PFSK-1 (cell line): ENCODE measurements around the gene GRIN2A.

Experiments
- SIN3A ChIP-seq: IDR thresholded peaks from 2 replicates; pipeline ENCODE4 v1.6.1; 2012; ENCODE audit warnings: mild to moderate bottlenecking, low read length, moderate library complexity, borderline replicate concordance; ENCODE audit not compliant: insufficient read depth
- TF ChIP-seq, protein P1 (sequence below), 2 experiments: IDR thresholded peaks; 2 replicates each; pipeline versions ENCODE4 v1.6.1 to v1.8.0; 2011 to 2012; ENCODE audit warnings: low read depth in 2 of 2, low read length in 2 of 2, control low read depth in 1 of 2, inconsistent platforms in 1 of 2, mild to moderate bottlenecking in 1 of 2, moderate library complexity in 1 of 2; ENCODE audit not compliant: insufficient read depth in 1 of 2

DNA sequence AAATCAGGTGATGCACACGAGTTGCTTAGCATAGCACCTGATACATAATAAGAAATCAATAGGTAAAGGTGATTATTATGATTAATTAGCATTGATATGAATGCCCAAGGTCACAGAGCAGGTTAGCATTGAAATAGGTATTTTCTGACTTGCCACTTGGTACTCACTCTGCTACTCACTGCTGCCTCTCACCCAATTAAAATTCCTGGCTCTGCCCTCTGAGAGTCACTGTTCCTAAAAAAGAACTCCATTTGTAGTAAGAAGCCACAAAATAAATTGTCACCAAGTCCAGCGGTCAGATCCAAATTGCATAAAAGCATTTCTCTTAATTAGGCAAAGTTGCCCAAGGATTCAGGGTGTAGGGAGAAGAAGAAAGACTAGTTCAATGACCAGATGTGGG, 8.9 kb upstream of the GRIN2A start:
- no peak for TF ChIP-seq SIN3A
- TF ChIP-seq, protein P1, sequence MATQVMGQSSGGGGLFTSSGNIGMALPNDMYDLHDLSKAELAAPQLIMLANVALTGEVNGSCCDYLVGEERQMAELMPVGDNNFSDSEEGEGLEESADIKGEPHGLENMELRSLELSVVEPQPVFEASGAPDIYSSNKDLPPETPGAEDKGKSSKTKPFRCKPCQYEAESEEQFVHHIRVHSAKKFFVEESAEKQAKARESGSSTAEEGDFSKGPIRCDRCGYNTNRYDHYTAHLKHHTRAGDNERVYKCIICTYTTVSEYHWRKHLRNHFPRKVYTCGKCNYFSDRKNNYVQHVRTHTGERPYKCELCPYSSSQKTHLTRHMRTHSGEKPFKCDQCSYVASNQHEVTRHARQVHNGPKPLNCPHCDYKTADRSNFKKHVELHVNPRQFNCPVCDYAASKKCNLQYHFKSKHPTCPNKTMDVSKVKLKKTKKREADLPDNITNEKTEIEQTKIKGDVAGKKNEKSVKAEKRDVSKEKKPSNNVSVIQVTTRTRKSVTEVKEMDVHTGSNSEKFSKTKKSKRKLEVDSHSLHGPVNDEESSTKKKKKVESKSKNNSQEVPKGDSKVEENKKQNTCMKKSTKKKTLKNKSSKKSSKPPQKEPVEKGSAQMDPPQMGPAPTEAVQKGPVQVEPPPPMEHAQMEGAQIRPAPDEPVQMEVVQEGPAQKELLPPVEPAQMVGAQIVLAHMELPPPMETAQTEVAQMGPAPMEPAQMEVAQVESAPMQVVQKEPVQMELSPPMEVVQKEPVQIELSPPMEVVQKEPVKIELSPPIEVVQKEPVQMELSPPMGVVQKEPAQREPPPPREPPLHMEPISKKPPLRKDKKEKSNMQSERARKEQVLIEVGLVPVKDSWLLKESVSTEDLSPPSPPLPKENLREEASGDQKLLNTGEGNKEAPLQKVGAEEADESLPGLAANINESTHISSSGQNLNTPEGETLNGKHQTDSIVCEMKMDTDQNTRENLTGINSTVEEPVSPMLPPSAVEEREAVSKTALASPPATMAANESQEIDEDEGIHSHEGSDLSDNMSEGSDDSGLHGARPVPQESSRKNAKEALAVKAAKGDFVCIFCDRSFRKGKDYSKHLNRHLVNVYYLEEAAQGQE (IDR thresholded peaks at IDR 0.05; ENCODE audit: insufficient read depth in 1 of 2, low read depth in 2 of 2, low read length in 2 of 2) = no peak
